HG03457 (cell line): ENCODE results near the gene ITPR1.
A peak's percentile ranks its signal among the peaks of the same experiment; 100 is the strongest.

Experiments
- ATAC-seq: cut with Tn5 transposase; IDR thresholded peaks from one replicate; pipeline ENCODE4 v1.9.1; 2021; ENCODE audit warnings: moderate number of reproducible peaks; ENCODE audit not compliant: unreplicated experiment

ITPR1 gene

DNA sequence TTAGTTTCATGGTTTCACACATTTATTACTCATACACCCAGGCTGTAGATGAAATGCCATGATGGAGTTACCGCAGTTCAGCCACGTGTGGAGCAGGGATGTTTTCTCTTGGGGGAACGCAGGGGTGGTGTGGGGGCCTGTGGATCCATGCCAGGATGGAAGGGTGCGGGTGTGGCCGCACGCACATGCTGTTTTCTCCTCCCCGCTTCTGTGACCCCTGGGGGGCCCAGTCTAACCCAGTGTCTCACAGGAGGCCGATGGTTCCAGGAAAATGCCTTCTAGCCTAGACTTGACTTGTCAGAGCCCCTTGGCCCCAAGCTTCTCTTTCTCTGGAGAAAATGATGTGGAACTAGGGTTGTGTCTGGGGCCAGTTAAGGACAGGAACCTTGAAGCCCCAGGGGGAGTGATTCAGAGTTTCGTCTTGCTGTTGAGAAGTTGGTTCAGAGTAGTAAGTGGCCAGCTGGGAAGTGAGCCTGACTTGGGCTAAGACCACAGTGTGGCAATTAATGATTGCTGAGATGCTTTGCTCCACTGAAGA lies 245.7 kb downstream of the ITPR1 start:
- no peak for ATAC-seq

DNA sequence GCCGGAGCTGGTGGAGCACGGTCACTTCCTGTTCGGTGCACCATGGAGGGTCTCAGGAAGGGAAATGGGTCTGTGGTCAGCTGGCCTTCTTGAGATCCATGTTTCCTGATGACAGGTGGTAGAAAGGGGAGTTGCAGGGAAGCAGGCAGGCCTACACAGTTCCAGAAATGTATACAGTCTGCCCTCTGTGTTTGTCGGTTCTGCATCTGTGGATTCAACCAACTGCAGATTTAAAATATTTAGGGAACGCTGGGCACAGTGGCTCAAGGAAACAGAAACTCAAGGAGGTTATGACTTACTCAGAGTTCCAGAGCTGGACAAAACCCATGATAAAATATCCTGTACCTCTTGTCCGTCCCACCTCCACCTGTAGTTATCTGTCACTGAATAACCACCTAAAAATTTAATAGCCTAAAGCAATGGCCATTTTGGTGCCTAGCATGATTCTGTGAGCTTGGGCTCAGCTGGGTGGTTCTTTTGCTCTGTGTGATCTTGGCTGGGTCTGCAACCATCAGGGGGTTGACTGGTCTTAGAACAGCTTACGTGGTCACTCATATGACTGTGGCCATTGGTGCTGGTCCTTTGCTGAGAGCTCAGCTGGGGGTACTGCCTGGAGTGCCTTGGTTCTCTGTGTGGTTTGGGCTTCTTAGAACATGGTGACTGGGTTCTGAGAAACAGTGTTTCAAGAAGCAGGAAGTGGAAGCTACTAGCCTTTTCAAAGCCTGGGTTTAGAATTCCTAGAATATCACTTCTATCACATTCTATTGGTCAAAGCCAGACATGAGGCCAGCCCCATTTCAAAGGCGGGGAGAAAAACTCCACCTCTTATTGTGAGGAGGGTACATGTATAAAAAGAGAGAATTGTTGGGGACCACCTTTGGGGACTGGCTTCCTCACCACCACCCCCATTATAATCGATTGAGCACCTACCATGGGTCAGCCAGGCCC lies 246.4 kb downstream of the ITPR1 start:
- no peak for ATAC-seq

DNA sequence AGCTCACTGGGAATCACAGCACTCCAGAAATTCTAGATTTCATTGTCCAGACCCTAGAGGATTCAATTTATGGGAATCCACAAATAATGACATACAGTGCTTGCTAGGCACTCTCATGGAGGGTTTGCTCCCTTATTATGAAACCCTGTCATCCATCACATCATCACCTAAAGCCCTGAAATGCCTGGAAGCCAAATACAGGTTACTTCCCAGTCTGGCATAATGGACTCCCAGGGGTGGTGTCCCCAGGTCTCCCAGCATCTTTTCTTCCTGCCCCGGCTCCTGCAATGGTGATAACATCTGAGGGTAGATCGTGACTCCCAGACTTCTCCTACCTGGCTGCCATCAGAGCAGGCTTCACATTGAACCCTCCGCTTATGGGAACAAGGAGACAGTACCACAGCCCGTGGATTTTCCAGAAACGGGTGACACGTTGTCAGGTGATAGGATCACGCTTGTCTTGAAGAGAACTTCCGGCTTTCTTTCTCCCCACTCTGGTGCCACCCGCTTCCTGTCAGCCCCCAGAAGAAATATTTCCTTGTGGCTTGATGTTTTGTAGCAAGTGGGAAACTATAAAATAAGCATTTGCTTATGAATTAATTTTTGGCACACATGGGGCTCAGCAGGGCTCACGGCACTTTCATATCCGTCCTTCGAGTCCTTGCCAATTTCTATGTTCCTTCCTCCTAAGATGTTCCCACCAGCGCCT lies 247.4 kb downstream of the ITPR1 start:
- ATAC-seq: no peak

DNA sequence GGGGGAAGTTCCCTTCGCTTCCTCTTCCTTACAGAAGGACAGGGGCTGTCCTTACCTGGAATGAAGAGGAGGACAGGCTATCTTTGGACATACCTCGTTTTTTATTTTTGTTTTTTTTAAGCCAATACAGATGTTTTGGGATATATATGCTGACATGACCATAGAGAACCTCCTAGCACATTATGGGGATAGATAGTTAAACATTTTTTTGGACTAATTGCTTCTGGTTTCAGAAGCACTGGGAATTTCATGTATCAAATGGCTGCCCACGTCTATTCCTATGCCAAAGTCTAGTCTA lies 247.9 kb downstream of the ITPR1 start:
- no peak for ATAC-seq

DNA sequence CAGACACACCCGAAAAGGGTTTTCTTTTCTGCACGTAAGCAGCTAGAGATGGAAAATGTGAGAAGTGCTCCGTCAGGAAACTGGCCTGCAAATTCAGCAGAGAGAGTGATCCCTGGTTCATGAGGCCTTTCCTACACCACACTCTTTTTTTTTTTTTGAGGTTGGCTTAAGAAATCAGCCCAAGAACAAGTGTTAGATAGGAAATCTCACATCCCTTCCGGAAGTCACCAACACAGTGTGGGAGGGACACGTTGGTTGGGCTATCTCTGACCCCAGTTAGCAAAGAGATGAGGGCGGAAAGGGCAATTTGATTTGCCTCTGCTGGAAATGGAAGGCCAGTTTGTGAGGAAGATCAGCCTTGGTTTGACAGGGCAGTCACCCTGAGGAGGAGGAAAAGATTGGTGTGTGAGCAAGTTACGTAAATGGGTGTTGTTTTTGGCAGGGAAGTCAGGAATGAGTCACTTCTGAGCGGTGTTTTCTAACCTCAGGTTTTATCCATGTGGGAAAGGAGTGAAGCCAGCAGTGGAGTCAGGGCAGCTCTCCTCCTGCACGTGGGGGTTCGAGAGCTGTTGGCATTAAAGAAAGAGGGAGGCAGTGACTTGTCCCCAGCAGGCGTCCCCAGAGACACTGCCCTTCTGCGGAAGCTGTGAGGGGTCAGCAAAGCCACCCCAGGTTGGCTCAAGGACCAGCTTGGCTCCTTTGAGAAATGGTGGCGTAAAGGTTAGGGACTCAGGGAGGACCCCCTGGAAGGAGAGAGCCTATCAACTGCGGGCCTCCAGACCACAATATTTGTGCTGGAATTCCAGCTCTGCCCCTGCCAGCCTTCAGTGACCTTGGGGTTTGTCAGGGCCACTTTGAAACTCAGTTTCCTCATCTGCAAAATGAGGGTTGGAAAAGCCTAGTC lies 248.5 kb downstream of the ITPR1 start:
- ATAC-seq: no peak

DNA sequence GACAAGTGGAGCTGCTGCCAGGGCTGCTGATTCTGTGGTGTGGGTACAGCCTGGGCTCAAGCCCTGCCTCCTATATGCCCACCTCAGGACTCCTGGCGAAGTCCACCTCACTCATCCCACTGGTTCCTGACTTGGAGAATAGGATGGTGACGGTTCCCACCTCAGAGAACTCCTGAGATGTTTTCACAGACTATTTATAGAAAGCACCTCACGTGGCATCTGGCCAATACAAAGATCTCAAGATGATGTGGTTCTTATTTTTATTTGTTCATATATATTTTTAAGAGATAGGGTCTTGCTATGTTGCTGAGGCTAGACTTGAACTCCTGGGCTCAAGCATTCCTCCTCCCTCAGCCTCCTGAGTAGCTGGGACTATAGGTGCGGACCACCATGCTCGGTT lies 249.2 kb downstream of the ITPR1 start:
- ATAC-seq: no peak

DNA sequence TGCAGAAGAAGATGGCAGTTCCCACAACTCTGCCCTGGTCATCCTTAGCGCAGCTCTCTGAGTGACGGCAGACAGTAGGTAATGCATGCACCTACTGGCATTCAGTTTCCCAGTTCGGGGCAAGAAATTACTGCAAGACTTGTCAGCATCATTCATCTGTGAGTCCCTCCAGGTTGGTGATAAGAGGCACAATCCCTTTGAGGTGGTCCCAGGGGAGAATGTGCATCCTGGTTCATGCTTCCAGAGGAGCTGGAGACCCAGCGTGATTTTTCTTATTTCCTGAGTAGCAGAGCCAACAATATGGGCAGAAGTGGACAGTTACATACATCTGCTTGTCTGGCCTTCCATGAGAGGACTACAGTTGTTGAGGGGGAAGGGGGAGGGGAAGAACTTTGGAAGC lies 250.2 kb downstream of the ITPR1 start:
- ATAC-seq: no peak

DNA sequence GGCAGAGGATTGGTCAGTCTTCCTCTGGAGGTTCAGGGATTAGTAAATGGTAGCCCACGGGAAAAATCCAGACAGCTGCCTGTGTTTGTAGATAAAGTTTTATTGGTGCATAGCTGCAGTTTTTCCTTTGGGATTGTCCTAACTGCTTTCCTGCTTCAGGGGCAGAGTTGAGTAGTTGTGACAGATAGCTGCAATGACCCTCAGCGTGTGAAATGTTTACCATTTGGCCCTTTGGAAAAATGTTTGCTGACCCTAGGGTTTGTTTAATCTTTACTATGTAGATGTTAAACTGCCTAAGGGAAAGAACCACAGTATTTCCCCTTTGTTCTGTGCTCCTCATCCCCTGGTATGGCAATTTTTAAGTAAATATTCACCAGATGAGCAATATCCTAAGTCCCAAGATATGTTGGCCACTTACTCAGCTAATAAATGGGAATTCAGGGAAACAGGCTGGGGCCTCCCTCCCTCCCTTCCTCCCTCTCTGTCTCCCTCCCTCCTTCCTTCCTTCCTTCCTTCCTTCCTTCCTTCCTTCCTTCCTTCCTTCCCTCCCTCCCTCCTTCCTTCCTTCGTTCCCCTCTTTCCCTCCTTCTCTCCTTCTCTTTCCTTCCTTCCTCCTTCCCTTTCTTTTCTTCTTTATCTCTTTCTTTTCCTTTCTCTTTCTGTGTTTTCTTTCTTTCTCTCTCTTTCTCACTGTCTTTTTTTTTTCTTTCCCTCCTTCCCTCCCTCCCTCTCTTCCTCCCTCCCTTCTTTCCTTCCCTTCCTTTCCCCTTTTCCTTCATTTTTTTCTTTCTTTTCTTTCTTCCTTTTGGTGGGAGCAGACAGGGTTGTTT lies 251.5 kb downstream of the ITPR1 start:
- ATAC-seq: no peak

DNA sequence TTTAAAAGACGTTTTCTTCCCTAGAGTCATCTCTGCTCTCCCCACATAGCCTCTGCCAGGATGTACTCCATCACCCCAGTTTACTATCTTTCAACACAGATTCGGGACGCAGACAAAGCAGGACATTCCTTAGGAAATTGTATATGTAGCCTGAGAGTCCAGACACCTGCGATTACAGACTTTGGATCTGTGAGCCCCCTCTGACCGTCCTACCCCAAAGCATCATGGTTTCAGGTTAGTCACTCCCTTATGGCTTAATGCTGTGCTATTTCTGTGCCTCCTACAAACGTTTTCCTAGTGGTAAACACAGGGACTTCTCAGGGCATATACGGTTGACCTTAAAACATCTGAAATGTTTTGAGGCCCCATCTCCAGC lies 252.1 kb downstream of the ITPR1 start:
- ATAC-seq: no peak

DNA sequence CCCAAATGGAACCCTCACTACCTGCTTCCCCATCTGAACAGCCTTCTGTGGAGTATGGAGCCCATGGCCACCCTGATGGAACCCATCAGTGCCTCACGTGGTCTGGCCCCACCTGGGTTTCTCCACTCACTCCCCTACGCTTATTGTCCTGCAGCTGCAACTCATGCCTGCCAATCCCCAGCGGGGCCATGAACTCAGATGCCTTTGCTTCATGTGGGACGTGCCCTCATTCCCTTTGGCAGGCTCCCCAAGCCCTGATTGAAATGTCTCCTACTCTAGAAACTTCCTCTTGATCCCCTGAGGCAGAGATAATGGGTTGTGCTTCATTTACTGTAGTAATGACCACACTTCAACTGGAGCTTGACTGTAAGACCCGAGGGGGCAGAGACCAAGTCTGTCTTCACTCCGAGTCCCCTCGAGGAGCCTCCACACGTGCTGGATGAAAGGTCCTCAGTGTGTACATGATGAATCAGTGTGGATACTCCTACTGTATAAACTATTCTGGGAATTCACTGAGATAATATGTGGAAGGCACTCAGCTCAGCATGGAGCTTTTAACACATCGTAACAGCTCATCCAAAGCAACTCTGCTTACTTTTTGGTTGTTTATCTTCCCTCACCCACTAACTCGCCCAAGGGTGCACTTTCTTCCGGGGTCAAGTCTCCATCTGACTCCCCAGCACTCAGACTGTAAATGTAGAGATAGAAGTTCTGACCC lies 253.3 kb downstream of the ITPR1 start:
- ATAC-seq: no peak

DNA sequence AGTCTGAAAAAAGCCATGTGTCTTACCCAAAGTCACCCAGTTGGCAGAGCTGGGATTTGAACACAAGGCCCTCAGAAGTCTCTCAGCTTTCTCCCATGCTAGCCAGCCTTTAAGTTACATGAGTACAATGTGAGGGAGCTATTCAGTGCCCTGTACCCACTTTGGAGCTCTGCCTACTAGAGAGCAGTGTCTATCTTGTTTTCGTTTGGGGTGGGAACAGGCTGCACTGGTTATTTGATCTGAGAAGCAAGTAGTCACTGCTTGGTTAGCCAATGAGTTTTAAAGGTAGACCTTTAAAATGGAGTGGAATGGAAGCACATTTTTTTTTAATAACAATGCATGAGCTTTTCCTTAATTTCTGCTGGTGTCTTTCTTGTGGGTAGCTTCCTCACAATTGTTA lies 255.0 kb downstream of the ITPR1 start:
- no peak for ATAC-seq

DNA sequence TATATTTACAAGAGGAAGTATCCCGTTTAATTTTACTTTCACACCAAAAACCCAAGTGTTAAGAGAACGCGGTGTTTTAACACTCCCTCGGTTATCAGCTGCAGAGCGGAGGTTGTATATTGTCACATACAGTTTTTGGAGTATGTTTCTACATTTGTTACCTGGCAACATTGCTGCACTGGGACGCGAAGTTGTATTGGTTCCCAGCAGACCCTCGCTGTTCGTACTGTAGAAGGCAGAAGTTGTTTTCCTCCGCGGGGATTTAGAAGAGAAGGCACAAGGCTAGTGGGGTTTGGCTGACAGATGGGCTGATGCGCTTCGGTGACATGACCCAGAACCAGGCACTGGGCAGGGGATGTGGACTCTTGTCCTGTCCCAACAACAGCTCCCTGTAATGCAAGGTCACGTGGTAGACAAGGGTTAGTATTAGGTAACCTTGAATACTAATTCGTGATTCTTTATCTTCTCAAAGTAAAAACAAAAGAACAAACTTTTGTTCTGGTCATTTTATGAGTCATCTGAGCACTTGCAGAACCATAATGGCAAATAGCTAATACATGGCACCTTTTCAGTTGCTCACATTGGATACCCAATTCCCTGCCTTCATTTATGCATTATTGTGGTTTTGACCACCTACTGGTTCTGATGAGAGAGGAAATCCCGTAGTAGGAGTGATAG lies 255.7 kb downstream of the ITPR1 start:
- peak; percentile 30 for ATAC-seq

DNA sequence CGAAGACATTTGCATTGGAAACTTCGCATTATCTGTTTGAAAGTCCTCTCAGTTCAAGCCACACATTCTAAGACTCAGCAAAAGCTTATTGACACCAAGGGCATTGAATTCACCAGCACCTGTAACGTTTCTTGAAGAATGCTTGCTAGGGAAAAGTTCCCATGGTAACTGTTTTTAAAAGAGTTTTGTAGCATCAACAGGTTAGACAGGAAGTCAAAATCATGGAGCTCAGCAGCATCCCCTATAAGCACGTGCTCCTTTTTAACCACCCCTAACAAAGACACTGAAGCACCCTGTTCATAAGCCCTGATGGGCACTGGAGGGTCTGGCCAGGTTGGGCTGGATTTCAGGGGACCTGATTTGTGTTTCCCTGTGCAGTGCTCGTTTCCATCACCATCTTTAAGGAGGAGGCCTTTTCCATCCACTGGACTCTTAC lies 256.4 kb downstream of the ITPR1 start:
- peak; percentile 24 for ATAC-seq

DNA sequence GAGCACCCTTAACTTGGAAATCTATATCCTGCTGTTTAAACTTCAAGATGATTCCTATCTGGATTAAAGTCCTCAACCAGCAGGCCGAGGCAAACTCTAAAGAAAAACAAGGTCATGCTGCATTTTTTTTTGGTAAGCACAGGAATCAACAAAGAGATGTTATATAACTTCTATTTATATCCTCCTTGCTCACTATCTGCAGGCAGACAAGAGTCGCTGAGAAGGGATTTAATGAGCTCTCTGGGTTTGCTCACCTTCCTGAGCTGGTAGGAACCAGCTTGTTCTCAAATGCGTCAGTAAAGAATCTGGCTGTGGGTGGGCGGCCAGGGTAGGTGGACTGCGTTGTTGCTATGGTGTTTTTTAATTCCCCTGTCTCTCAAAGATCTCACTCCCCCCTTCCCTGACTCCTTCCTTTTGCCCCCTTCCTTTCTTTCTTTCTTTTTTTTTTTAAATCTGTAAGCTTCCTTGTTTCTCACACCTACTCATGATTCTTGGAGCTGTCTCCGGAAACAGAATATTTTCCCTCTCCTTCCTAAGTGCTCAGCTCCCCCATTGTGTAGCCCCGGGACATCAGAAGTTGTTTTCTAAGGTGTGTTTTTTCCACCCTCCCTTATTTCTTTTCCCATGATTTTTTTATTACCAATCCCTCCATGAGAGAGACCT lies 257.3 kb downstream of the ITPR1 start:
- no peak for ATAC-seq

DNA sequence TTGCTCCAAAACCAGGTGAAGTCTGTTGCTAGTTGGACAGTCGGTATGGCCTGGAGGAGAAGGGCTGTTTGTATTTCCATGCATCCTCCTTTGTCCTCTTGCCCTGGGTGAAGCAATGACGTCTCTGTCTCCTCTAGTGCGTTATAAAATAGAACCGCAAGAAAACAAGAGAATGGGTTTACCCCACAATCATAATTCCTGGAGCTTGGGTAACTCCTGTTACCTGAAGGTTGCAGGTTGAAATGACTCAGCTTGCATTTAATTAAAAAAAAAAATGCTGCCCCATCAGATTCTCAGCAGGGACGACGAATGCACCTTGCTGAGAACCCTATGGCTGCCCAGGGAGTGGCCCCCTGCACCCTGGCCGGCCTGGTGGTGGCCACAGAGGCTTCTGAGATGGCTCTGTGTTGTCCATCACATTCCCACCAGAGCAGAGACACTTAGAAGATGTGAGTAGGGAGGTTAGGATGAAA lies 257.9 kb downstream of the ITPR1 start:
- ATAC-seq: no peak

DNA sequence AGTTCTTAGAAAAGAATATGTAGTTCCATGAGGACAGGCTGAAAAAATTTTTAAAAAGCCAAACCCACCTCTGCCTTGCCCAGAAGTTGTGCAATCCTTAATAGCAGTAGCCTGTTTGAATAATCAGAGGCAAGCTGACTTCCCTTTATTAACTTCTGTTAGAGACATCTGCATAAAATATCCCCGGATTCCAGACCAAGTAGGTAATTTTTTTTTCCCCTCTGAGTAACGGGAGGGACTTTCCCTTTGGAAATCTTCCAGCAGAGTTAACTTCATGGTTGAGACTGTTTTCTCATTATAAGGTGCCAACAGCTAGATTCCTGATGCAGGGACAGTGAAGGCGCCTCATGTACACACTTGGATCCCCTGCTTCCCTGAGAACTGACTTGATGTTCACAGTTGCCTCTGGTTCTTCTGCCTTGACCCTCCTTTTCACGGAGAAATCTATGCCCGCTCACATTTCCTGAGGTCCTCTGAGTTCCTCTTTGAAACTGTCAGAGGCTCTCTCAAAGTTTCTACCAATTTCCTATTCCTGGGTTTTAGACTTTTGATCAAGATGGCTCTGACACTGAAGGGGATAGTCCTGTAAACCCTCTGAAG lies 258.5 kb downstream of the ITPR1 start:
- no peak for ATAC-seq

DNA sequence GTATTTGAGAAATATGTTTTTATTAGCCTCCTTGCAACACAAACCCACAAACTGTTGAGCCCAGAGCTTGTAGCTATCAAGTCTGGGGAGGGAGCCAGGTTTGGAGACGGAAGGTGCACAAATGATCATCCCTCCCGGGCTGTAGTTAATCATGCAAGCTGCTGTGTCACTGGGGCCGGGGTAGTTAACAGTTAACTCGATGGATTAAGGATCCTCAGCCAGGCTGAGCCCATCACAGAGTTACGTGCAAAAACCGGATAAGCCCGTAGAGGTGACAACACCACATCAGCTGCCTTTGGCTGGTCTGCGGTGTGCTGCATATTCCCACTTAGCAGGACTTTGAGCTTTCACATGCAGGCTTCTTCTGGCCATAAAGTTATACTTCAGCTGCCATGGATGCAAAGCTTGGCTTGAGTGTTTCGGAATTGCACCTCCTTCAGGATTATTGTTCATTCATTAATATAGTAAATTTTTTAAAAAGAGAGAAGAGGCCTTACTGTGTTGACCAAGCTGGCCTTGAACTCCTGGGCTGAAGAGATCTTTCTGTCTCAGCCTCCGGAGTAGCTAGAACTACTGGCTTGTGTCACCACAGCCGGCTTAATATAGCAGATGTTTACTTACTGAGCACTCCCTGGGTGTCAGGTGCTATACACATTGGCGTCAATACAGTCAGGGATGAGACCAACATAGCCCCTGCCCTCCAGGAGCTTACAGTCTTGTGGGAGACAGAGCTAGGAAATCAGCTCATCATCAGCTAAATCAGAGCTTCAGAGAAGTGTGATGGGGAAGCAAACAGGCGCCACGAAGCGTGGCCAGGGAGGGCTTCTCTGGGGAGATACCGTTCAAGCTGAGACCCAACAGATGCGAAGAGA lies 259.3 kb downstream of the ITPR1 start:
- ATAC-seq: no peak
